ENCODE data around the gene GTF3C4. TPM values are rescaled to one million over a fixed set of nuclear protein-coding genes. Genes with fewer than 3 reads are reported as not detected.
A peak's percentile ranks its signal among the peaks of the same experiment; 100 is the strongest.

The GTF3C4 gene
- total and polyA plus RNA-seq, 2 experiments from 2014 or later, result 4.9 to 13.0 TPM

GRCh38 chr9:132698989-132699388, 28.7 kb downstream of the GTF3C4 start:
- no peaks in the 10 kb centered on the region for H4K20me1 ChIP-seq (ENCODE audit: insufficient read depth)
- in situ Hi-C loops (cut with MboI), result no loop called here
- no peaks in the 10 kb centered on the region for H3K79me2 ChIP-seq (ENCODE audit: insufficient read depth)
- H3F3A ChIP-seq (ENCODE audit: insufficient read depth), result peaks cover 6% of the 10 kb centered on the region; the same call in 1 of the 2 replicates
- no peaks in the 10 kb centered on the region for H3K4me1 ChIP-seq (ENCODE audit: insufficient read depth)
- no peak overlapping the region for H2AFZ ChIP-seq
- no peak overlapping the region for H3K4me2 ChIP-seq (ENCODE audit: unreplicated experiment)
- no peak overlapping the region for H3K9ac ChIP-seq
- no peak for DNase-seq
- H3K36me3 ChIP-seq (ENCODE audit: low read depth), result no peaks in the 10 kb centered on the region
- H3K27ac ChIP-seq, result no peak overlapping the region
- WGBS, 2 experiments (ENCODE audit: low coverage in 1 of 2, low lambda C conversion rate in 2 of 2, missing lambda C conversion rate in 2 of 2), result 45 to 49% methylated on average over 4 of the region's 4 CpGs
- no peaks in the 10 kb centered on the region for H3K27me3 ChIP-seq (replicated peaks; ENCODE audit: insufficient read depth)
- no peak overlapping the region for H3K4me3 ChIP-seq
- no peaks in the 10 kb centered on the region for H3K9me2 ChIP-seq (ENCODE audit: insufficient read depth)
- TF ChIP-seq EZH2 (IDR thresholded peaks at IDR 0.05; ENCODE audit: insufficient read depth, poor library complexity, severe bottlenecking), result no peak
- no peak for TF ChIP-seq EZH2phosphoT487 (IDR thresholded peaks at IDR 0.05; ENCODE audit: insufficient read depth, low read depth)
- H3K9me3 ChIP-seq (ENCODE audit: low read depth), result no peaks in the 10 kb centered on the region

DNA sequence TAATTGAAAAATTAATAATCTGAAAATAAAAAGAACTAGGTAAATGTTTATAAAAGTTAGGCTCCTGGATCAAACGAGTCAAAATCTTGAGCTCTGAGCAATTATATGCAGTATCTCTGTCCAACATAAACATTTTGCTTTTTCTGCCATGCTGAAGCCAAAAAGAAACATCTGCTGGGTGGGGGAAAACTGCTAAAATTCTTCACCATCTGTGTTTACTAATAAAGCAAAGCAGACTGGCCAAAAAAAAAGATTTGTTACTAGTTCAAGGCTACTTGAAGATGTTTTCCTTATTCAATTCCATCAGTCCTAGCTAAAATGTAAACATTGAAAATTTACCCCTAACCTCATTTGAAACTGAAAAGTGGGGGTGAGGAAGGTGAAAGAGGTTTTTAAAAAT, 29.7 kb downstream of the GTF3C4 start:
- Histone ChIP-seq H3K4me1 (ENCODE audit: insufficient read depth) (no peaks in the 10 kb centered on the region), H3K4me3 (no peak overlapping the region), H3K9ac (no peak overlapping the region), H3K27me3 (replicated peaks; ENCODE audit: insufficient read depth) (no peaks in the 10 kb centered on the region), H3K36me3 (ENCODE audit: low read depth) (no peaks in the 10 kb centered on the region), H3F3A (ENCODE audit: insufficient read depth) (peaks cover 6% of the 10 kb centered on the region; the same call in 1 of the 2 replicates), H4K20me1 (ENCODE audit: insufficient read depth) (no peaks in the 10 kb centered on the region), H3K4me2 (ENCODE audit: unreplicated experiment) (no peak overlapping the region), H2AFZ (no peak overlapping the region), H3K27ac (no peak overlapping the region), H3K9me3 (ENCODE audit: low read depth) (no peaks in the 10 kb centered on the region), H3K9me2 (ENCODE audit: insufficient read depth) (no peaks in the 10 kb centered on the region), H3K79me2 (ENCODE audit: insufficient read depth) (no peaks in the 10 kb centered on the region)
- in situ Hi-C loops (cut with MboI), result no loop called here
- TF ChIP-seq EZH2 (IDR thresholded peaks at IDR 0.05; ENCODE audit: insufficient read depth, poor library complexity, severe bottlenecking), result no peak
- no peak for TF ChIP-seq EZH2phosphoT487 (IDR thresholded peaks at IDR 0.05; ENCODE audit: insufficient read depth, low read depth)
- DNase-seq, result no peak
- 0% methylated on average over 1 of the region's 1 CpG for WGBS, 2 experiments (ENCODE audit: low coverage in 1 of 2, low lambda C conversion rate in 2 of 2, missing lambda C conversion rate in 2 of 2)

DNA sequence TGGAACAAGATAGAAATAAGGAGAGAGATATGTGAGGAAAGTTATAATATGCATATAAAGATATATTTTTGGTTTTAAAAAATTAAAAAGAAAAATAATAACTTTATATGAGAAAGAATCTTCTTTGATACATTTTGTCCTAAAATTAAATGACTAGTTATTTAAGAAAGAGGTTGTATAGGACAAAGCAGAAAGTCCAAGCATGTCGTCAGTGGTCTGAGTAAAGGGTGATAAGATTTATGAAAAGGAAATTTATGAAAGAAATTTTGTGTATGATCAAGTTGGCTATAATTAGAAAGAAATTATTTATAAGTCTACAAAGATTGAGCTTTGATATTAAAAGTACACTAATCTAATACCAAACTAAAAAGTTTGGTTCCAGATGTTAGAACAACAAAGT, 32.0 kb downstream of the GTF3C4 start:
- no peak overlapping the region for H3K9ac ChIP-seq
- H3K79me2 ChIP-seq (ENCODE audit: insufficient read depth), result no peaks in the 10 kb centered on the region
- no peak for DNase-seq
- no peaks in the 10 kb centered on the region for H3K9me2 ChIP-seq (ENCODE audit: insufficient read depth)
- H3F3A ChIP-seq (ENCODE audit: insufficient read depth), result peaks cover 2% of the 10 kb centered on the region; the same call in 1 of the 2 replicates
- H3K27ac ChIP-seq, result no peak overlapping the region
- no peaks in the 10 kb centered on the region for H3K36me3 ChIP-seq (ENCODE audit: low read depth)
- TF ChIP-seq EZH2 (IDR thresholded peaks at IDR 0.05; ENCODE audit: insufficient read depth, poor library complexity, severe bottlenecking), result no peak
- no peak for TF ChIP-seq EZH2phosphoT487 (IDR thresholded peaks at IDR 0.05; ENCODE audit: insufficient read depth, low read depth)
- no peaks in the 10 kb centered on the region for H4K20me1 ChIP-seq (ENCODE audit: insufficient read depth)
- H3K4me2 ChIP-seq (ENCODE audit: unreplicated experiment), result no peak overlapping the region
- no peaks in the 10 kb centered on the region for H3K4me1 ChIP-seq (ENCODE audit: insufficient read depth)
- 33 to 49% methylated on average over 1 of the region's 1 CpG for WGBS, 2 experiments (ENCODE audit: low coverage in 1 of 2, low lambda C conversion rate in 2 of 2, missing lambda C conversion rate in 2 of 2)
- in situ Hi-C loops (cut with MboI), result no loop called here
- H2AFZ ChIP-seq, result no peak overlapping the region
- H3K9me3 ChIP-seq (ENCODE audit: low read depth), result no peaks in the 10 kb centered on the region
- no peaks in the 10 kb centered on the region for H3K27me3 ChIP-seq (replicated peaks; ENCODE audit: insufficient read depth)
- H3K4me3 ChIP-seq, result no peak overlapping the region

DNA sequence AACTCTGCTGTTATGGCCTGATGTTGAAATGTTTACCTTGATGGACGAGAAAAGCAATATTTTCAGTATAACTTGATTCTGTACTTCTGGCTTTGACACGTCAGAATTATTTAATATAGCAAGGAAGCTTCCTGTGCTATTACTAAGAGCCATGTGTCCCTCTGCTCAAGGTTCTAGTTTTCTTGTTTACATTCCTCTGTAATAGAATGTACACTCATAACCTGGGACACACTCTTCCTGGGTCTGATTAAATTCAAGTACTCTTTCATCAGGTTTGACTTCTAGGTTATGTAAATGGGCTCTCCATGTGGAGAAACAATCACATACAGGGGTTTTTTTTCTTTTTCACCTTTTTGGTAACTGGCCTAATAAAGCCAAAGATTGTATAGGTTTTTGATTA, 33.1 kb downstream of the GTF3C4 start:
- Histone ChIP-seq H3F3A (ENCODE audit: insufficient read depth) (no peaks in the 10 kb centered on the region), H3K27ac (no peak overlapping the region), H3K27me3 (replicated peaks; ENCODE audit: insufficient read depth) (no peaks in the 10 kb centered on the region), H3K4me3 (no peak overlapping the region), H3K9me2 (ENCODE audit: insufficient read depth) (no peaks in the 10 kb centered on the region), H3K9ac (no peak overlapping the region), H2AFZ (no peak overlapping the region), H3K36me3 (ENCODE audit: low read depth) (no peaks in the 10 kb centered on the region), H3K79me2 (ENCODE audit: insufficient read depth) (no peaks in the 10 kb centered on the region), H3K4me2 (ENCODE audit: unreplicated experiment) (no peak overlapping the region), H4K20me1 (ENCODE audit: insufficient read depth) (no peaks in the 10 kb centered on the region), H3K4me1 (ENCODE audit: insufficient read depth) (no peaks in the 10 kb centered on the region), H3K9me3 (ENCODE audit: low read depth) (no peaks in the 10 kb centered on the region)
- in situ Hi-C loops (cut with MboI), result no loop called here
- TF ChIP-seq EZH2phosphoT487 (IDR thresholded peaks at IDR 0.05; ENCODE audit: insufficient read depth, low read depth) (no peak), EZH2 (IDR thresholded peaks at IDR 0.05; ENCODE audit: insufficient read depth, poor library complexity, severe bottlenecking) (no peak)
- peak; percentile 14 for DNase-seq
- 21 to 32% methylated on average over 2 of the region's 2 CpGs for WGBS, 2 experiments (ENCODE audit: low coverage in 1 of 2, low lambda C conversion rate in 2 of 2, missing lambda C conversion rate in 2 of 2)

DNA sequence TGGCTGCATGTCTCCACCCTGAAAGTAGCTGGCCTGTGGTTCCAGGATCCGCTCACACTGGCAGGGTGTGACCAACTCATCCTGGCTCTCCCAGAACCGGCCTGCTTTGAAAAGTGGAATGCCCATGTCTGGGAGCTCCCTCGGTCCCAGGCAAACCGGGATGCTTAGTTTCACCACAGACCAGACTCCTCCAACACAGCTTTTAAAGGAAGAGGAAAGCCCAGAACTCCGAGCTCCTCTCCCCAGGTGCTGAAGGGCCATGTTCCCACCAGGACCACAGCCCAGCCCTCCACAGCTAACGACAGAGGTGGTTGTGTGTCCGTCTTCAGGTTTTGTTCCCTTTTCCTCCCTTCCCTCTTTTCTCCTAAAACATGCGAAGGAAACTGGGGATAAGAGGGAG, 38.0 kb downstream of the GTF3C4 start:
- peaks cover 18% of the 10 kb centered on the region for H3K27me3 ChIP-seq (replicated peaks; ENCODE audit: insufficient read depth)
- no peaks in the 10 kb centered on the region for H3F3A ChIP-seq (ENCODE audit: insufficient read depth)
- no peak overlapping the region for H3K27ac ChIP-seq
- no peak overlapping the region for H3K4me2 ChIP-seq (ENCODE audit: unreplicated experiment)
- H3K9ac ChIP-seq, result no peak overlapping the region
- H3K4me3 ChIP-seq, result no peak overlapping the region
- no peaks in the 10 kb centered on the region for H3K9me3 ChIP-seq (ENCODE audit: low read depth)
- no peaks in the 10 kb centered on the region for H3K4me1 ChIP-seq (ENCODE audit: insufficient read depth)
- no peak for TF ChIP-seq EZH2phosphoT487 (IDR thresholded peaks at IDR 0.05; ENCODE audit: insufficient read depth, low read depth)
- TF ChIP-seq EZH2 (IDR thresholded peaks at IDR 0.05; ENCODE audit: insufficient read depth, poor library complexity, severe bottlenecking), result no peak
- H2AFZ ChIP-seq, result no peak overlapping the region
- whole genome bisulfite sequencing, 2 experiments (ENCODE audit: low coverage in 1 of 2, low lambda C conversion rate in 2 of 2, missing lambda C conversion rate in 2 of 2), result 63 to 64% methylated on average over 8 of the region's 8 CpGs
- no peaks in the 10 kb centered on the region for H3K79me2 ChIP-seq (ENCODE audit: insufficient read depth)
- no peak for DNase-seq
- H3K9me2 ChIP-seq (ENCODE audit: insufficient read depth), result no peaks in the 10 kb centered on the region
- no peaks in the 10 kb centered on the region for H3K36me3 ChIP-seq (ENCODE audit: low read depth)
- no peaks in the 10 kb centered on the region for H4K20me1 ChIP-seq (ENCODE audit: insufficient read depth)
- in situ Hi-C loops (cut with MboI), result no loop called here

All from GM23248 (cell line).